HAP-1 (cell line): Measurements from ENCODE around the gene SND1.

Source experiments
- DNase-seq, 2 experiments: peaks; one replicate each; pipeline ENCODE4 v3.0.0-alpha.2; 2016 to 2020; ENCODE audit warnings: low spot score in 2 of 2
- H3K27me3 ChIP-seq: fragments of 250-450 bp; sonication (Bioruptor Pico); 2 replicates; pipeline ENCODE4 v1.5.1; 2020; ENCODE audit warnings: low read depth, mild to moderate bottlenecking, moderate library complexity
- H3K36me3 ChIP-seq: fragments of 250-450 bp; sonication (Bioruptor Pico); replicated peaks from 2 replicates; pipeline ENCODE4 v1.5.1; 2020; ENCODE audit warnings: mild to moderate bottlenecking
- H3K4me1 ChIP-seq: fragments of 250-450 bp; sonication (Bioruptor Pico); 2 replicates; pipeline ENCODE4 v1.5.1; 2020; ENCODE audit warnings: mild to moderate bottlenecking
- H3K4me3 ChIP-seq: fragments of 250-450 bp; sonication (Bioruptor Pico); 2 replicates; pipeline ENCODE4 v1.5.1; 2020; ENCODE audit warnings: mild to moderate bottlenecking, moderate library complexity
- H3K9me3 ChIP-seq: fragments of 250-450 bp; sonication (Bioruptor Pico); 2 replicates; pipeline ENCODE4 v1.5.1; 2020; ENCODE audit warnings: mild to moderate bottlenecking, moderate library complexity
- in situ Hi-C: fragments of 300-500 bp; cut with MboI; formaldehyde crosslinking; loops from 3 replicates; pipeline ENCODE4 v1.14.3; 2020; ENCODE audit warnings: low sequenced_read_pairs, inconsistent platforms, mixed read lengths

Gene SND1

GRCh38 chr7:127786184-127786583 lies 134.2 kb downstream of the SND1 start:
- Histone ChIP-seq H3K27me3 (no peaks in the 10 kb centered on the region), H3K4me3 (no peak overlapping the region), H3K36me3 (no peaks in the 10 kb centered on the region; the same call in 1 of the 2 replicates), H3K4me1 (no peaks in the 10 kb centered on the region), H3K9me3 (no peaks in the 10 kb centered on the region)
- in situ Hi-C loops, result no loop called here
- no peak for DNase-seq

- in situ Hi-C loops, result no loop called here
- Histone ChIP-seq H3K9me3 (no peaks in the 10 kb centered on the region), H3K27me3 (no peaks in the 10 kb centered on the region), H3K4me1 (no peaks in the 10 kb centered on the region), H3K36me3 (no peaks in the 10 kb centered on the region; the same call in 1 of the 2 replicates), H3K4me3 (no peak overlapping the region)
- DNase-seq, result no peak
These were observed 137.0 kb downstream of the SND1 start for GRCh38 chr7:127789031-127789430.

GRCh38 chr7:127791446-127792189 lies 139.6 kb downstream of the SND1 start:
- DNase-seq, result no peak
- no peak overlapping the region for H3K4me3 ChIP-seq
- H3K9me3 ChIP-seq, result no peaks in the 10 kb centered on the region
- in situ Hi-C loops, result no loop called here
- H3K36me3 ChIP-seq, result no peaks in the 10 kb centered on the region
- no peaks in the 10 kb centered on the region for H3K4me1 ChIP-seq
- H3K27me3 ChIP-seq, result no peaks in the 10 kb centered on the region

- H3K36me3 ChIP-seq, result no peaks in the 10 kb centered on the region
- peak; percentile 23 to 75 for DNase-seq
- H3K4me1 ChIP-seq, result no peaks in the 10 kb centered on the region
- no peak overlapping the region for H3K4me3 ChIP-seq
- H3K9me3 ChIP-seq, result no peaks in the 10 kb centered on the region
- no peaks in the 10 kb centered on the region for H3K27me3 ChIP-seq
- in situ Hi-C loops, result no loop called here
These were observed 140.7 kb downstream of the SND1 start for GRCh38 chr7:127792528-127793342.

GRCh38 chr7:127793582-127793981 lies 141.6 kb downstream of the SND1 start:
- in situ Hi-C loops, result no loop called here
- no peaks in the 10 kb centered on the region for H3K9me3 ChIP-seq
- DNase-seq, result no peak
- H3K36me3 ChIP-seq, result no peaks in the 10 kb centered on the region
- no peaks in the 10 kb centered on the region for H3K27me3 ChIP-seq
- no peak overlapping the region for H3K4me3 ChIP-seq
- no peaks in the 10 kb centered on the region for H3K4me1 ChIP-seq

- in situ Hi-C loops, result no loop called here
- Histone ChIP-seq H3K4me3 (no peak overlapping the region), H3K9me3 (no peaks in the 10 kb centered on the region), H3K27me3 (no peaks in the 10 kb centered on the region), H3K36me3 (no peaks in the 10 kb centered on the region), H3K4me1 (peaks cover under 1% of the 10 kb centered on the region; the same call in 1 of the 2 replicates)
- DNase-seq, result no peak
These were observed 142.1 kb downstream of the SND1 start for GRCh38 chr7:127794136-127794535.

- DNase-seq, result no peak
- in situ Hi-C loops, result no loop called here
- Histone ChIP-seq H3K4me3 (no peak overlapping the region), H3K4me1 (peaks cover 4% of the 10 kb centered on the region), H3K27me3 (no peaks in the 10 kb centered on the region), H3K9me3 (no peaks in the 10 kb centered on the region), H3K36me3 (no peaks in the 10 kb centered on the region)
These were observed 142.6 kb downstream of the SND1 start for GRCh38 chr7:127794551-127794950.

GRCh38 chr7:127798023-127798422 lies 146.0 kb downstream of the SND1 start:
- peak in 1 of 2 experiments; percentile 13 for DNase-seq
- Histone ChIP-seq H3K9me3 (no peaks in the 10 kb centered on the region), H3K4me1 (peaks cover 10% of the 10 kb centered on the region), H3K4me3 (no peak overlapping the region), H3K27me3 (no peaks in the 10 kb centered on the region), H3K36me3 (no peaks in the 10 kb centered on the region)
- in situ Hi-C loops, result no loop called here

- Histone ChIP-seq H3K4me1 (peaks cover 10% of the 10 kb centered on the region), H3K9me3 (no peaks in the 10 kb centered on the region), H3K27me3 (no peaks in the 10 kb centered on the region), H3K36me3 (no peaks in the 10 kb centered on the region), H3K4me3 (no peak overlapping the region)
- in situ Hi-C loops, result no loop called here
- no peak for DNase-seq
These were observed 146.9 kb downstream of the SND1 start for GRCh38 chr7:127798769-127799372.

GRCh38 chr7:127799535-127800305 lies 147.7 kb downstream of the SND1 start:
- no peaks in the 10 kb centered on the region for H3K9me3 ChIP-seq
- H3K27me3 ChIP-seq, result no peaks in the 10 kb centered on the region
- in situ Hi-C loops, result no loop called here
- H3K36me3 ChIP-seq, result no peaks in the 10 kb centered on the region
- H3K4me3 ChIP-seq, result no peak overlapping the region
- peak in 1 of 2 experiments; percentile 52 for DNase-seq
- peaks cover 10% of the 10 kb centered on the region for H3K4me1 ChIP-seq

GRCh38 chr7:127802845-127803244 lies 150.9 kb downstream of the SND1 start:
- Histone ChIP-seq H3K36me3 (no peaks in the 10 kb centered on the region), H3K4me3 (no peak overlapping the region), H3K9me3 (no peaks in the 10 kb centered on the region), H3K27me3 (no peaks in the 10 kb centered on the region), H3K4me1 (peaks cover 18% of the 10 kb centered on the region)
- in situ Hi-C loops, result no loop called here
- DNase-seq, result no peak

GRCh38 chr7:127803626-127804025 lies 151.6 kb downstream of the SND1 start:
- in situ Hi-C loops, result no loop called here

GRCh38 chr7:127807340-127807739 lies 155.3 kb downstream of the SND1 start:
- Histone ChIP-seq H3K36me3 (peaks cover 7% of the 10 kb centered on the region; the same call in 1 of the 2 replicates), H3K9me3 (no peaks in the 10 kb centered on the region), H3K4me1 (peaks cover 15% of the 10 kb centered on the region), H3K27me3 (no peaks in the 10 kb centered on the region), H3K4me3 (no peak overlapping the region)
- in situ Hi-C loops, result no loop called here
- DNase-seq, result peak; percentile 9 to 52

More at GRCh38 chr7:127803626-127804025, 151.6 kb downstream of the SND1 start:
- no peak for DNase-seq
- Histone ChIP-seq H3K4me3 (no peak overlapping the region), H3K27me3 (no peaks in the 10 kb centered on the region), H3K9me3 (no peaks in the 10 kb centered on the region), H3K36me3 (peaks cover 2% of the 10 kb centered on the region; the same call in 1 of the 2 replicates), H3K4me1 (peaks cover 18% of the 10 kb centered on the region)
